Myocyte (in vitro differentiated cells): Measurements from ENCODE around the gene PPP2CA. TPM values are rescaled to one million over a fixed set of nuclear protein-coding genes. Genes with fewer than 3 reads are reported as not detected.
A peak's percentile ranks its signal among the peaks of the same experiment; 100 is the strongest.
"Not testable (repeated sequence)": the region's sequence is repeated elsewhere in the genome, so short reads cannot be mapped to it uniquely, and the experiment has no call there.

ENCODE experiments used
- DNase-seq: peaks from one replicate; pipeline ENCODE4 v3.0.0-alpha.2; 2012; ENCODE audit warnings: low read depth
- total RNA-seq: library from RNA; depleted of rRNA; stranded (reverse); fragments of >200 nt; gene quantifications from 2 replicates; pipeline ENCODE4 v1.2.3, GENCODE V29; 2014

Gene PPP2CA
- total RNA-seq, 1 donor from 2014 or later, result 234 TPM

DNA sequence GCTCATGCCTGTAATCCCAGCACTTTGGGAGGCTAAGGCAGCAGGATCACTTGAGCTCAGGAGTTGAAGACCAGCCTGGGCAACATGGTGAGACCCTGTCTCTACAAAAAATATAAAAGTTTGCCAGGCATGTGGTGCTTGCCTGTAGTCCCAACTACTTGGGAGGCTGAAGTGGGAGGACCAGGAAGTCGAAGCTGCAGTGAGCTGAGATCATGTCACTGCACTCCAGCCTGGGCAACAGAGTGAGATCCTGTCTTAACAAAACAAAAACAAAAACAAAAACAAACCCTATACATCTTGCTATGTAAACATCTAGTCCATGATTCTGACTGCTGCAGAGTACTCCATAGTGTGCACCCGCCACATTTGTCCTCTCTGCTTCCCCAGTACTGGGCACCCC is 19.8 kb upstream of the PPP2CA start:
- no peak for DNase-seq

DNA sequence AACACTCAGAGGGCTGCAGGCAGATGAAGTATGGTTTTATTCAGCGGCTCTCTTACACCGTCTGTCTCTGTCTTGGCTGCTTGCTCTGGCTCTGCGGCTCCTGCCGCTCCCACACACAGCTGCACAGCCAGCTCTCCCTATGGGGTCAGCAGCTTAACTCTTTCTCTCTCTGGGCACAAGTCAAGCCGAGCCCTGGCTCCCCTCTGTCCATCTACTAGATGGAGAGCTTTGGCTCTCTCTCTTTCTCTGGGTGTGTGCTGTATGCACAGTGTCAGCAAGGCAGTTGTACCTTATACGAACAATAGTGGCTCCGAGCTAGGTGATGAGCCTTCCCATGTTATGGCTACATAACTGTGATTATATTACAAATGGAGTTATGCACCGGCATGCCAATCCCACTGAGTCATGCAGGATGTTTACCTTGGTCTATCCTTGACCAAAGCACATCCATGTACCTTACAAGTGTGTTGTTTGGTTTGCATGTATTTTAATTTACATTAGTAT is 19.3 kb upstream of the PPP2CA start:
- peak; percentile 85 for DNase-seq

DNA sequence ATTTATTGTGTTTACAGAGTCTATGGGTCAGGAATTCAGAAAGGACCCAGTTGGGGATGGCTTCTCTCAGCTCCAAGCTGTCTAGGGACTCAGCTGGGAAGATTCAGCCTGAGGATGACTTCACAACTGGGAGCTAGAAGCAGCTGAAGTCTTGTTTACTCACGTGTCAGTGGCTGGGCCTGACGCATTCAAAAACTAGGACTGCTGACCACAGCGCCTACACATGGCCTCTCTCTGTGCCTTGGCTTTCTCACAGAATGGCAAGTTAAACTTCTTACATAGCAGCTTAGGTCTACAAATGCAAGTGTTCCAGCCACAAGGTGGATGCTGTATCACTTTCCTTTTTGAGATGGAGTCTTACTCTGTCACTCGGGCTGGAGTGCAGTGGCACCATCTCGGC is 16.3 kb upstream of the PPP2CA start:
- DNase-seq, result peak; percentile 96

DNA sequence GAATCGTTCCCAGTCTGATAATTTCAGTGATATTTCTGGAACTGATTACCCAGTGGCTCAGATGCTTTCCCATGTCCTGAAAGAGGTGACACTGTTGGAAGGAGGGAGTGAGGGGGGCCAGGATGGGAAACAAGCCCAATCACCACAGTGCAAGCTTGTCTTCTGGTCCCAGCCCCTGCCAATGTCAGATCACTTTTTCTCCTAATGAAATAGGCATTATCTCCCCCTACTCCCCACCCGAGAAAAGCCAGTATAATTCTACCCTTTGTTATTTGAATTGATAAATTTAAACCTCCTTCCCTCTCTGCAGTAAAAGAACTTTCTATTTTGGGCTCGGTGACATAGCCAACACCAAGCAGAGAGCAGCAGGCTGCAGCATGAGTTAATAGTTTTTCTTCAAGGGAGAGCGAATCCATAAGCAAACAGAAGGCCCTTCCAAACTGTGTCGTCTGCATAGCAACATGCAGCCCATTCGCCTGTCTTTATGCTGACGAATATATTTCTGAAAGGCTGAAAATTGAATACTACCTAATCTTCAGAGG is 14.6 kb upstream of the PPP2CA start:
- peak; percentile 62 for DNase-seq

- DNase-seq, result no peak
These were observed 10.9 kb upstream of the PPP2CA start for GRCh38 chr5:134236820-134237219.

DNA sequence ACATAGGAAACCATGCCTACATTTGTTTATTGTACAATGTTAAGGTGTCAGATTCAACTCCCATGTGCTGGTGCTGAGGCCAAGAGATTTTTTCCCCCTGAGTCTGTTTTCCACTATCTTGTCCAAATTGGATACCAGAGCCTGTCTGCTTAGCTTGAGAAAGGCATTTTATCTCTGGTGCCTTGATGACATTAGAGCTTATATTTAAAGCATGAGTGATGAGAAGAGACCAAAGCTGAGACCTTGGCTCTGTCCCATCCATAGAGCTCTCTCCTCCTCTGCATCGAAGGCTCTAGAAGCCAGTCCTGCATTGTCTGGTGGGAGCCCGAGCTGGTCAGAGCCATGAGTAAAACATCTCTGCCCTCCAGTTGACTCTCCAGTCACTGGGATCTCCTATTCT is 10.4 kb upstream of the PPP2CA start:
- no peak for DNase-seq

DNA sequence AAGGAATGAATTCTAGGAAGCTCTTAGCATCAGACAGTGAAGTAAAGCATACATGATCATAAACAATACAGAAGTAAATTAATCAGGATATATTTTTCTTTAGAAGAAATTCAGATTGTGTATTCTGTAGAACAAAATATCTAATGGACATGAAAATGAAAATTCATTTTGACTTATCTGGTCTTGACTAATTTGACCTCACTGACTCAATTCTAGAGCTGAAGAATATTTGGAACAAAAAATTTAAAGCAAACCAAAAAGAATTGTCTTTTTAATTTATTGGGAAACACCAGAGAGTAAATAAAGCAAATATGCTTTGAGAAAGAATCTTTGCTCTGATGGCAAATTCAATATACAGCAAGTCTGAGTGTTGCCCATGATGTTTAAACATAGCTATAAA is 2.8 kb upstream of the PPP2CA start:
- DNase-seq, result no peak

- no peak for DNase-seq
These were observed 1.9 kb upstream of the PPP2CA start for GRCh38 chr5:134227776-134228175.

- DNase-seq, result peak; percentile 19
These were observed 1.4 kb upstream of the PPP2CA start for GRCh38 chr5:134227259-134227658.

- DNase-seq, result peak; percentile 56
These were observed 744 bp upstream of the PPP2CA start for GRCh38 chr5:134226441-134227192.

DNA sequence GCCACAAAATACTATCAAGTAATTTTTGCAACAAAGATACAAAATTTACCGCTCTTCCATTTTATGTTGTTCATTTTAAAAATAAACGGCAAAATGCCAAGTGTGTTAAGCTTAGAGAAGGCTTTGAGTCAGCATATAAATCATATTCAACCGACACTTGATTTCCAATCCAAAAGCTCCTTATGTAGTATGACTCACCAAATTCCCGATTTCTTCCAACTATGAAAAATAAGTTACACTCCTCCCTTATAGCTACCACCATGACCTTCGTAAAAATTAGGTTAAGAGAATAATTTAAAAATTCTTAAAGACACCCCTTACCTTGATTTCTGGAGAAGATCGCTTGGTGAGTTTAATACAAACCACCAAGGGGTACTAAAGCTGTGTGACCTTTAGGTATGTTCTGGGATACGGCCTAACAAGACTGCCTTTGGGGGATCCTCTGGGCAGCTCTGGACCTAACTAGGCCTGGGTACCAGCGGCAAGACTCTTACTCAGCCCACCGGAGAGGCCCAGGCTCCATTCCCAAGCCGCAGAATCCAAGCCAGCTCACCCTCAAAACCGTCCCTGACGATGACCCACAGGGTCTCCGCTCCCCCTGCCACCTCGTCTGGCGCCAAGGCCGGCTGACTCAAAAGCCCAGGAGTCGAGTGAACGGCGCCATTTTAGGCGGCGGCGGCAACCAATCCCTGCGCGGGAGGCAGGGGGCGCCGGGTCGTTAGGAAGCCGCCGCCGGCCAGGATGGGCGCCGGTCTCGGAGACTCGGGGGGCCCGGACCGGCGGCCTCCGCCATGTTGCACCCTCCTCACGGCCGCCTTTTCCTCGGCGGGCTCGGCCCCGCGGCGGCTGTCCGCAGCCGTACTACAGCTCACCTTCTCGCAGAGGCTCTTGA is 739 bp downstream of the PPP2CA start:
- peak; percentile 75 for DNase-seq

DNA sequence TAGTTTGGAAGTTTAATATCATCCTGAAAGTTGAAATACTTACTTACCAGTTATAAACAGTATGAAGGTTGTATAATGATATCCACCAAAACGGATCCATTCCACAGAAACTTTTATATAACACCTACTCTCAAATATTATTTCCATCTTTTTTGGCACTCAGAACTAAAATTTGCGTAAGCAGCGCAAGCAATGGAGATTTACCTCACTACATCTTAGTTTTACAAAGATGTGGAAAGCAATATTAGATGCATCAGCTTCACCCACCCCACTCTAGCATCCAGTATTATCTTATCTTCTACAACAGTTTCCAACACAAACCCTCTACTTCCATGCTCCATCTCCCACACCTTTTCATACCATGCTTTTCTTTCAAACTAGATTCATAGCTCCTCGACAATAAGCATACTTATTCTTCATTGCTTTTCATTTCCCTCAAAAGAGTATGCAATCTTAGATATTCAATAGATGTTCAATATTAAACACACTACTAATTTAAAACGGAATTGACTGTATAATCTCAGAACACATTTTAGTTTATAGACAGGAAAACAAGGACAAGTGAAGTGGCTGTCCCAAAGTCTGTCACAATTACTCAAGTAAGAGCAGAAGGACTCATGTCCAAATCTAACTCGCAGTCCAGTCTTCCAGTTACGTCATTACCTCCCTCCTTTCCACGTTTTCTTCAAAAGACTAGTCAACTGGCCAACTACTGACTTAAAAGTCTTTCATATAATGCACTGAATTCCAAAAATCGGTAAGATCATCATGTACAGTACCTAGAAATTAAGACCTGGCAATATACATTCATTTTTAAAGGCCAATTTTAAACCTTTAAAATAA is 2.2 kb downstream of the PPP2CA start:
- no peak for DNase-seq

DNA sequence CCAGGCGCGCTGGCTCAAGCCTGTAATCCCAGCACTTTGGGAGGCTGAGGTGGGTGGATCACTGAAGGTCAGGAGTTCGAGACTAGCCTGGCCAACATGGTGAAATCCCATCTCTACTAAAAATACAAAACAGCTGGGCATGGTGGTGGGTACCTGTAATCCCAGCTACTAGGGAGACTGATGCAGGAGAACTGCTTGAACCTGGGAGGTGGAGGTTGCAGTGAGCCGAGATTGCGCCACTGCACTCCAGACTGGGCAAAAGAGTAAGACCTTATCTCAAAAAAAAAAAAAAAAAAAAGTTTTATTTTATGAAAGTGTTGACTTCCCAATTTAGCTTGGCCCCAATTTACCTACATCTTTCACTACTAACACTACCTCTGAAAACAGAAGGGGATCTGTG is 4.2 kb downstream of the PPP2CA start:
- not testable (repeated sequence) for DNase-seq

GRCh38 chr5:134215757-134216156 is 10.1 kb downstream of the PPP2CA start:
- no peak for DNase-seq

- peak; percentile 43 for DNase-seq
These were observed 14.4 kb downstream of the PPP2CA start for GRCh38 chr5:134211263-134212031.

- DNase-seq, result peak; percentile 10
These were observed 16.2 kb downstream of the PPP2CA start for GRCh38 chr5:134209477-134210245.

DNA sequence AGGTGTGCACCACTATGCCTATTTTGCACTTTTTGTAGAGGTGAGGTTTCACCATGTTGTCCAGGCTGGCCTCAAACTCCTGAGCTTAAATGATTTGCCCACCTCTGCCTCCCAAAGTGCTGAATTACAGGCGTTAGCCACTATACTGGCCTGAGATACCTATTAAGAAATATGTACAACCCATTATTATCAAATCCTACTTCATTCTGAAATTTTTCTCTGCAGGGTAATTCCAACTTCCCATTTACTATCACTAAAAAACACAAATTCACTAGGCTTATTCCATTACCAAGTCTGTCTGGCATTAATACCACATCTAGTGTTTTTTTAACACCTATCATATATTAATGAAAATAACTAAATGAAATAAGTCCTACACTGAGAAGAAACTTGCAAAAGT is 18.2 kb downstream of the PPP2CA start:
- DNase-seq, result no peak

DNA sequence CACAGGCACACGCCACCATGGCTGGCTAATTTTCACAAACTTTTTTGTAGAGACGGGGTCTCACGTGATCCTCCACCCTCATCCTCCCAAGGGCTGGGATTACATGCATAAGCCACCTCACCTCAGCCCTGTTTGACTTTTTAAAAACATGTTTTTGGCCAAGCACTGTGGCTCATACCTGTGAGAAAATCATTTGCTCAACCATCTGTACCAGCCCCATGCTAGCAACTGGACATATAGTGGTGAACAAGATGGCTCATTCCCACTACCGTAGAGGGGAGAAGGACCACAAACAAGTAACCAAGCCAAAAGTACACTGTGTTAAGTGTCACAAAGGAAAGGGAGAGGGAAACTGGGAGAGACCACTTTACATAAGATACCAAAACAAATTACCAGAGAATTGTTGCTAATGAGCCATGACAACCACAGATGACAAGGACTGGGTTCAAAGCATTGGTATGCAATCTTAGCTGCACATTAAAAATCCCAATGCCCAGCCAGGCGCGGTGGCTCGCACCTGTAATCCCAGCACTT is 19.2 kb downstream of the PPP2CA start:
- no peak for DNase-seq

DNA sequence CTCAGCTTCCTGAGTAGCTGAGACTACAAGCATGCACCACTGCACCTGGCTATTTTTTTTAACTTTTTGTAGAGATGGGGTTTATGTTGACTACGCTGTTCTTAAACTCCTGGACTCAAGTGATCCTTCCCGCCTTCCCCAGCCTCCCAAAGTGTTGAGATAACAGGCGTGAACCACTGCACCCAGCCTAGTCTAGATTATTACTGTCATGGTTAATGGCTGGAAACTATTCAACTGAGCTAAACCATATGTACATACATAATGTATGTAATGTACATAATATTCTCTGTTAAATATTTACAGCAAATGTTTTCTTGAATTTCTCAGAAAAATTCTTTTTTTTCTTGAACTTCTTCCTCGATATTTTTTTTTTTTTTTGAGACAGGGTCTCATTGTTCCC is 21.3 kb downstream of the PPP2CA start:
- no peak for DNase-seq
